NB4 (cell line): ENCODE measurements around the gene MAN1B1.

Experiments
- DNase-seq: peaks from one replicate; pipeline ENCODE4 v3.0.0; 2010; ENCODE audit warnings: low read depth
- H3K4me3 ChIP-seq: one replicate; pipeline ENCODE4 v1.5.1; 2011; ENCODE audit warnings: mild to moderate bottlenecking, low read depth, low read length, moderate library complexity
- CTCF ChIP-seq: IDR thresholded peaks from one replicate; pipeline ENCODE4 v1.5.1; 2012; ENCODE audit warnings: low read depth, low read length
- MAX ChIP-seq: IDR thresholded peaks from 2 replicates; pipeline ENCODE4 v1.6.1; 2011; ENCODE audit warnings: low read depth, low read length
- MYC ChIP-seq: IDR thresholded peaks from 2 replicates; pipeline ENCODE4 v1.6.1; 2011; ENCODE audit warnings: low read depth, low read length
- POLR2A ChIP-seq: IDR thresholded peaks from 2 replicates; pipeline ENCODE4 v1.6.1; 2011; ENCODE audit warnings: mild to moderate bottlenecking; ENCODE audit not compliant: insufficient read length; ENCODE audit errors: extremely low read depth

MAN1B1 gene

GRCh38 chr9:137045294-137046087 is 41.3 kb upstream of the MAN1B1 start:
- DNase-seq = no peak
- TF ChIP-seq POLR2A (no peak), CTCF (no peak), MYC (no peak), MAX (no peak)
- H3K4me3 ChIP-seq = no peak overlapping the region

GRCh38 chr9:137046088-137046787 is 40.5 kb upstream of the MAN1B1 start, which contains the start of gene NPDC1:
TSS of gene NPDC1 (minus strand) at chr9:137046177. CDS start at chr9:137045989, 188 bp downstream.
- no peak for TF ChIP-seq POLR2A
- TF ChIP-seq CTCF = peak; percentile 79
- peak; percentile 79 for DNase-seq
- no peak within 1 kb of the TSS for H3K4me3 ChIP-seq

GRCh38 chr9:137048655-137049543 is 37.9 kb upstream of the MAN1B1 start:
- DNase-seq = no peak
- no peak overlapping the region for H3K4me3 ChIP-seq
- no peak for TF ChIP-seq MYC
- TF ChIP-seq POLR2A = no peak
- no peak for TF ChIP-seq CTCF
- TF ChIP-seq MAX = no peak

GRCh38 chr9:137049544-137050449 is 37.0 kb upstream of the MAN1B1 start:
- peak; percentile 74 for DNase-seq
- TF ChIP-seq POLR2A = no peak
- peak; percentile 39 for TF ChIP-seq CTCF
- no peak for TF ChIP-seq MYC
- no peak overlapping the region for H3K4me3 ChIP-seq

GRCh38 chr9:137050570-137050969 is 36.2 kb upstream of the MAN1B1 start:
- TF ChIP-seq POLR2A (no peak), MYC (no peak), CTCF (no peak), MAX (no peak)
- no peak for DNase-seq
- no peak overlapping the region for H3K4me3 ChIP-seq
